HepG2 (cell line): ENCODE results near the gene INTS14. TPM values are rescaled to one million over a fixed set of nuclear protein-coding genes. Genes with fewer than 3 reads are reported as not detected.

Experiments
- ATAC-seq: fragments of 200-7000 bp; cut with Tn5 transposase; 3 replicates; pipeline ENCODE4 v1.9.1; 2020; ENCODE audit warnings: mild to moderate bottlenecking, moderate library complexity
- BruUV-seq: library from RNA; stranded (reverse); fragments of 400-500 nt; replicated peaks from 2 replicates; lab custom pipeline; 2021; lab: Mats Ljungman, UMichigan
- CTCF ChIA-PET: fragments of 300-600 bp; formaldehyde crosslinking; extraction: SDS; loops from one replicate; lab custom pipeline; 2021; ENCODE audit warnings: low total read pairs, inconsistent platforms, low intra/inter-chr PET ratio; lab: Yijun Ruan, JAX
- POLR2A ChIA-PET: fragments of 350-600 bp; sonication (Branson Sonifier 250); formaldehyde crosslinking; loops from one replicate; lab custom pipeline; 2020; ENCODE audit warnings: antibody characterized with exemption, inconsistent platforms; lab: Yijun Ruan, JAX
- DNase-seq: peaks from one replicate; pipeline ENCODE4 v3.0.0-alpha.2; 2015; ENCODE audit warnings: low spot score
- FAIRE-seq: peaks from 3 replicates; lab custom pipeline; 2011; peaks lifted over from hg19 to GRCh38; lab: Jason Lieb, UNC
- H2AFZ ChIP-seq: one replicate; pipeline ENCODE4 v1.6.1; 2011; ENCODE audit warnings: low read length, inconsistent platforms
- H3K27ac ChIP-seq: fragments of 300-600 bp; 3 replicates; pipeline ENCODE4 v1.8.0; 2011; ENCODE audit warnings: mixed run types, mild to moderate bottlenecking, mixed read lengths, low read length, inconsistent platforms; ENCODE audit not compliant: insufficient read depth; ENCODE audit errors: extremely low read length
- H3K27me3 ChIP-seq, 2 experiments: fragments of 200-600 bp in 1 of 2; 2 replicates in 1 of 2; 3 replicates in 1 of 2; pipeline versions ENCODE4 v1.6.0 to v1.8.0; 2011; ENCODE audit warnings: low read length in 2 of 2, mild to moderate bottlenecking in 2 of 2, moderate library complexity in 2 of 2, inconsistent platforms in 1 of 2; ENCODE audit not compliant: insufficient read depth in 2 of 2, control insufficient read depth in 1 of 2
- H3K36me3 ChIP-seq, 2 experiments: fragments of 200-600 bp in 1 of 2; replicated peaks in 1 of 2; 2 replicates in 1 of 2; 3 replicates in 1 of 2; pipeline versions ENCODE4 v1.5.1 to v1.8.0; 2011; ENCODE audit warnings: low read length in 2 of 2, inconsistent platforms in 1 of 2; ENCODE audit not compliant: insufficient read depth in 2 of 2, control insufficient read depth in 1 of 2
- H3K4me1 ChIP-seq: 2 replicates; pipeline ENCODE4 v1.5.1; 2012; ENCODE audit warnings: low read length, inconsistent platforms; ENCODE audit not compliant: insufficient read depth
- H3K4me2 ChIP-seq: 2 replicates; pipeline ENCODE4 v1.6.0; 2011; ENCODE audit warnings: low read depth, low read length, inconsistent platforms
- H3K4me3 ChIP-seq, 3 experiments: fragments of 200-600 bp in 1 of 3; sonication (generic), shearing (Covaris generic) in 1 of 3; replicated peaks in 1 of 3; 2 replicates each; pipeline ENCODE4 v1.5.1; 2011 to 2016; ENCODE audit warnings: low read length in 3 of 3, inconsistent platforms in 2 of 3, low read depth in 2 of 3, mild to moderate bottlenecking in 2 of 3, control low read depth in 1 of 3, mixed read lengths in 1 of 3; ENCODE audit not compliant: insufficient read depth in 1 of 3
- H3K79me2 ChIP-seq: one replicate; pipeline ENCODE4 v1.6.1; 2011; ENCODE audit warnings: low read length, inconsistent platforms; ENCODE audit not compliant: insufficient read depth
- H3K9ac ChIP-seq: 2 replicates; pipeline ENCODE4 v1.6.0; 2011; ENCODE audit warnings: mild to moderate bottlenecking, low read depth, low read length, inconsistent platforms; ENCODE audit not compliant: insufficient read depth
- H3K9me3 ChIP-seq: 2 replicates; pipeline ENCODE4 v1.5.1; 2012; ENCODE audit warnings: mild to moderate bottlenecking, low read length
- H4K20me1 ChIP-seq: 2 replicates; pipeline ENCODE4 v1.6.0; 2011; ENCODE audit warnings: inconsistent platforms, mild to moderate bottlenecking, low read length, moderate library complexity; ENCODE audit not compliant: insufficient read depth
- FOXM1 ChIP-seq: sonication (generic); formaldehyde crosslinking; IDR thresholded peaks from 2 replicates; pipeline ENCODE4 v1.5.0; 2020; ENCODE audit warnings: missing genetic modification reagents
- HDAC1 ChIP-seq: sonication (generic); formaldehyde crosslinking; IDR thresholded peaks from 2 replicates; pipeline ENCODE4 v1.5.1; 2020; ENCODE audit warnings: mild to moderate bottlenecking, missing genetic modification reagents
- MTA3 ChIP-seq: sonication (generic); formaldehyde crosslinking; IDR thresholded peaks from 2 replicates; pipeline ENCODE4 v1.4.0; 2020; ENCODE audit warnings: missing genetic modification reagents
- POLR2AphosphoS2 ChIP-seq: IDR thresholded peaks from 2 replicates; pipeline ENCODE4 v1.6.1; 2011; ENCODE audit warnings: low read depth, low read length, improper control_type of control experiment
- ZC3H13 ChIP-seq: sonication (generic); formaldehyde crosslinking; IDR thresholded peaks from 2 replicates; pipeline ENCODE4 v1.8.1; 2023; ENCODE audit warnings: mild to moderate bottlenecking, missing genetic modification reagents, moderate library complexity
- ZKSCAN5 ChIP-seq: sonication (generic); formaldehyde crosslinking; IDR thresholded peaks from 2 replicates; pipeline ENCODE4 v1.5.1; 2020; ENCODE audit warnings: mild to moderate bottlenecking, missing genetic modification reagents
- ZNF335 ChIP-seq: sonication (generic); formaldehyde crosslinking; IDR thresholded peaks from 2 replicates; pipeline ENCODE4 v1.4.0; 2020; ENCODE audit warnings: missing genetic modification reagents
- ZNF577 ChIP-seq: sonication (generic); formaldehyde crosslinking; IDR thresholded peaks from 2 replicates; pipeline ENCODE4 v1.4.0; 2020; ENCODE audit warnings: mild to moderate bottlenecking, low read depth, missing genetic modification reagents, borderline replicate concordance
- in situ Hi-C: cut with HindIII; loops from 2 replicates; pipeline ENCODE4 v1.10.0; 2017; ENCODE audit warnings: low pct_unique_long_range_greater_than_20kb; ENCODE audit not compliant: extremely low pct_ligation_motif_present
- intact Hi-C: fragments of 100-400 bp; cut with micrococcal nuclease; formaldehyde crosslinking; loops from one replicate; pipeline ENCODE4 v1.10.0; 2022; ENCODE audit not compliant: unreplicated experiment
- polyA plus RNA-seq, 8 experiments: library from polyadenylated mRNA; depleted of rRNA in 3 of 8; stranded (reverse) in 7 of 8; unstranded in 1 of 8; fragments of >200 nt; fragmentation: Illumina TruSeq in 4 of 8; extraction: Trizol in 4 of 8; gene quantifications; 2 replicates each; pipeline versions ENCODE4 v1.2.1 to v1.2.3, GENCODE V29; 2011 to 2016; ENCODE audit warnings: low read depth in 4 of 8, missing spikeins in 1 of 8, mixed read lengths in 1 of 8; ENCODE audit not compliant: insufficient read depth in 1 of 8
- total RNA-seq, 5 experiments: library from RNA; depleted of rRNA; stranded (reverse); fragments of >200 nt; fragmentation: Illumina TruSeq; extraction: Trizol; gene quantifications; 2 replicates each; pipeline ENCODE4 v1.2.3, GENCODE V29; 2016; ENCODE audit warnings: low read depth in 1 of 5
- TF ChIP-seq, protein P1 (sequence below): sonication (generic); formaldehyde crosslinking; IDR thresholded peaks from 2 replicates; pipeline ENCODE4 v1.5.1; 2020; ENCODE audit warnings: mild to moderate bottlenecking, missing genetic modification reagents, moderate library complexity
- TF ChIP-seq, protein P2 (sequence below): sonication (generic); formaldehyde crosslinking; IDR thresholded peaks from 2 replicates; pipeline ENCODE4 v1.4.0; 2020; ENCODE audit warnings: missing genetic modification reagents, borderline replicate concordance
- TF ChIP-seq, protein P3 (sequence below): sonication (generic); formaldehyde crosslinking; IDR thresholded peaks from 2 replicates; pipeline ENCODE4 v1.4.0; 2020; ENCODE audit warnings: mild to moderate bottlenecking, low read depth, missing genetic modification reagents

The INTS14 gene
- total and polyA plus RNA-seq, 2 of the 13 experiments (the other 11 are each of a cell fraction or from before 2014, with no cell fraction given), result 41.4 to 52.0 TPM

DNA sequence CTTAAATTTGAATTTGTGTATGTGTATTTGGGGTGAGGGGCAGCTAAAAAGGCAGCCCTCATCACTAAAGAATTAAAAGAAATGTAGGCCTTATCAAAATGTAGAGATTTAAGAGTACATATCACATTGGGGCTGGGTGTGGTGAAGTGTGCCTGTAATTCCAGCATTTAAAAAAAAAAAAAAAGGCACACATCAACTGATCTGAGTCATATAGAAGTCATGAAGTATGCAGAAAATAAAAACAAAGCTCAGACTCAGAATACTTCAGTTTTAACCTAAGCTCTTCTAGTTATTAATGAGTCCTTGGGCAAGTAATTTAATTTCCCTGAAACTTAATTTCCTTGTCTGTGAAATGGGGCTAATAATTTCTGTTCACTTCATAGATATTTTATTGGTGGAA is 42.4 kb upstream of the INTS14 start:
- H3K4me1 ChIP-seq, result no peaks in the 10 kb centered on the region
- peaks cover 3 to 16% of the 10 kb centered on the region in 2 experiments; a peak in 3 of 5 replicates for H3K36me3 ChIP-seq
- no peaks in the 10 kb centered on the region for H3K9me3 ChIP-seq
- H3K79me2 ChIP-seq, result no peaks in the 10 kb centered on the region
- no peaks in the 10 kb centered on the region; a peak in 1 of 5 replicates for H3K27me3 ChIP-seq
- FAIRE-seq, result no peak
- CTCF ChIA-PET, result no interaction called here
- no peak overlapping the region for H3K4me3 ChIP-seq
- ATAC-seq, result no peak
- no peak overlapping the region for H3K4me2 ChIP-seq
- in situ Hi-C loops (no loop called here), intact Hi-C loops (no loop called here)
- POLR2A ChIA-PET, result no interaction called here
- H2AFZ ChIP-seq, result no peak overlapping the region
- no TSS peak for BruUV-seq
- TF ChIP-seq, protein P1, sequence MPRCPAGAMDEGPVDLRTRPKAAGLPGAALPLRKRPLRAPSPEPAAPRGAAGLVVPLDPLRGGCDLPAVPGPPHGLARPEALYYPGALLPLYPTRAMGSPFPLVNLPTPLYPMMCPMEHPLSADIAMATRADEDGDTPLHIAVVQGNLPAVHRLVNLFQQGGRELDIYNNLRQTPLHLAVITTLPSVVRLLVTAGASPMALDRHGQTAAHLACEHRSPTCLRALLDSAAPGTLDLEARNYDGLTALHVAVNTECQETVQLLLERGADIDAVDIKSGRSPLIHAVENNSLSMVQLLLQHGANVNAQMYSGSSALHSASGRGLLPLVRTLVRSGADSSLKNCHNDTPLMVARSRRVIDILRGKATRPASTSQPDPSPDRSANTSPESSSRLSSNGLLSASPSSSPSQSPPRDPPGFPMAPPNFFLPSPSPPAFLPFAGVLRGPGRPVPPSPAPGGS, result no peak
- TF ChIP-seq MTA3 (CRISPR knock-in tag), result no peak
- TF ChIP-seq ZKSCAN5 (CRISPR knock-in tag), result no peak
- TF ChIP-seq ZC3H13 (CRISPR knock-in tag), result no peak
- TF ChIP-seq POLR2AphosphoS2, result no peak
- TF ChIP-seq, protein P2, sequence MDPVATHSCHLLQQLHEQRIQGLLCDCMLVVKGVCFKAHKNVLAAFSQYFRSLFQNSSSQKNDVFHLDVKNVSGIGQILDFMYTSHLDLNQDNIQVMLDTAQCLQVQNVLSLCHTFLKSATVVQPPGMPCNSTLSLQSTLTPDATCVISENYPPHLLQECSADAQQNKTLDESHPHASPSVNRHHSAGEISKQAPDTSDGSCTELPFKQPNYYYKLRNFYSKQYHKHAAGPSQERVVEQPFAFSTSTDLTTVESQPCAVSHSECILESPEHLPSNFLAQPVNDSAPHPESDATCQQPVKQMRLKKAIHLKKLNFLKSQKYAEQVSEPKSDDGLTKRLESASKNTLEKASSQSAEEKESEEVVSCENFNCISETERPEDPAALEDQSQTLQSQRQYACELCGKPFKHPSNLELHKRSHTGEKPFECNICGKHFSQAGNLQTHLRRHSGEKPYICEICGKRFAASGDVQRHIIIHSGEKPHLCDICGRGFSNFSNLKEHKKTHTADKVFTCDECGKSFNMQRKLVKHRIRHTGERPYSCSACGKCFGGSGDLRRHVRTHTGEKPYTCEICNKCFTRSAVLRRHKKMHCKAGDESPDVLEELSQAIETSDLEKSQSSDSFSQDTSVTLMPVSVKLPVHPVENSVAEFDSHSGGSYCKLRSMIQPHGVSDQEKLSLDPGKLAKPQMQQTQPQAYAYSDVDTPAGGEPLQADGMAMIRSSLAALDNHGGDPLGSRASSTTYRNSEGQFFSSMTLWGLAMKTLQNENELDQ (CRISPR knock-in tag), result no peak
- no peak for TF ChIP-seq ZNF335 (CRISPR knock-in tag)
- no peak for TF ChIP-seq HDAC1
- TF ChIP-seq, protein P3, sequence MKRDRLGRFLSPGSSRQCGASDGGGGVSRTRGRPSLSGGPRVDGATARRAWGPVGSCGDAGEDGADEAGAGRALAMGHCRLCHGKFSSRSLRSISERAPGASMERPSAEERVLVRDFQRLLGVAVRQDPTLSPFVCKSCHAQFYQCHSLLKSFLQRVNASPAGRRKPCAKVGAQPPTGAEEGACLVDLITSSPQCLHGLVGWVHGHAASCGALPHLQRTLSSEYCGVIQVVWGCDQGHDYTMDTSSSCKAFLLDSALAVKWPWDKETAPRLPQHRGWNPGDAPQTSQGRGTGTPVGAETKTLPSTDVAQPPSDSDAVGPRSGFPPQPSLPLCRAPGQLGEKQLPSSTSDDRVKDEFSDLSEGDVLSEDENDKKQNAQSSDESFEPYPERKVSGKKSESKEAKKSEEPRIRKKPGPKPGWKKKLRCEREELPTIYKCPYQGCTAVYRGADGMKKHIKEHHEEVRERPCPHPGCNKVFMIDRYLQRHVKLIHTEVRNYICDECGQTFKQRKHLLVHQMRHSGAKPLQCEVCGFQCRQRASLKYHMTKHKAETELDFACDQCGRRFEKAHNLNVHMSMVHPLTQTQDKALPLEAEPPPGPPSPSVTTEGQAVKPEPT (CRISPR knock-in tag), result no peak
- TF ChIP-seq FOXM1 (CRISPR knock-in tag), result no peak
- no peak for TF ChIP-seq ZNF577 (CRISPR knock-in tag)
- no peak overlapping the region for H3K27ac ChIP-seq
- H4K20me1 ChIP-seq, result no peaks in the 10 kb centered on the region
- DNase-seq, result no peak
- H3K9ac ChIP-seq, result no peak overlapping the region
